GM12878 (cell line): ENCODE data around the gene CAV1. TPM values are rescaled to one million over a fixed set of nuclear protein-coding genes. Genes with fewer than 3 reads are reported as not detected.

Experiments used
- ATAC-seq: fragments of 200-7000 bp; cut with Tn5 transposase; 3 replicates; pipeline ENCODE4 v1.9.1; 2020; ENCODE audit warnings: mild to moderate bottlenecking, moderate library complexity
- BruUV-seq: library from RNA; stranded (reverse); fragments of 400-500 nt; replicated peaks from 2 replicates; lab custom pipeline; 2021; lab: Mats Ljungman, UMichigan
- CTCF ChIA-PET: fragments of 300-600 bp; sonication (Branson Sonifier 250); formaldehyde crosslinking; extraction: SDS; loops from one replicate; lab custom pipeline; 2021; ENCODE audit warnings: inconsistent platforms; lab: Yijun Ruan, JAX
- POLR2A ChIA-PET: fragments of 350-600 bp; formaldehyde crosslinking; extraction: SDS; loops from one replicate; lab custom pipeline; 2021; ENCODE audit warnings: inconsistent platforms; lab: Charles Lee
- RAD21 ChIA-PET: fragments of 300-600 bp; sonication (Branson Sonifier 250); formaldehyde crosslinking; loops from one replicate; lab custom pipeline; 2023; ENCODE audit warnings: antibody characterized with exemption; ENCODE audit not compliant: unreplicated experiment; lab: Charles Lee
- SMC1A ChIA-PET: fragments of 300-600 bp; sonication (Branson Sonifier 250); formaldehyde crosslinking; loops from one replicate; lab custom pipeline; 2023; ENCODE audit not compliant: unreplicated experiment, uncharacterized antibody; lab: Charles Lee
- DNase-seq: peaks from one replicate; pipeline ENCODE4 v3.0.0-alpha.2; 2011; ENCODE audit warnings: low read depth, low spot score
- FAIRE-seq: peaks from 3 replicates; lab custom pipeline; 2011; peaks lifted over from hg19 to GRCh38; lab: Jason Lieb, UNC
- H2AFZ ChIP-seq: 2 replicates; pipeline ENCODE4 v1.6.0; 2011; ENCODE audit warnings: low read depth, low read length, control low read depth; ENCODE audit not compliant: control insufficient read depth
- H3K27ac ChIP-seq: 2 replicates; pipeline ENCODE4 v1.5.1; 2011; ENCODE audit warnings: control low read depth; ENCODE audit not compliant: control insufficient read depth, insufficient read depth
- H3K27me3 ChIP-seq, 2 experiments: replicated peaks in 1 of 2; 2 replicates each; pipeline versions ENCODE4 v1.6.0 to v1.6.1; 2011; ENCODE audit warnings: low read length in 1 of 2; ENCODE audit not compliant: control insufficient read depth in 2 of 2, insufficient read depth in 2 of 2
- H3K36me3 ChIP-seq, 2 experiments: 2 replicates each; pipeline ENCODE4 v1.5.1; 2011; ENCODE audit warnings: low read length in 1 of 2; ENCODE audit not compliant: control insufficient read depth in 2 of 2, insufficient read depth in 2 of 2
- H3K4me1 ChIP-seq: 2 replicates; pipeline ENCODE4 v1.6.1; 2011; ENCODE audit warnings: mild to moderate bottlenecking, low read length, moderate library complexity, mixed read lengths; ENCODE audit not compliant: control insufficient read depth, insufficient read depth
- H3K4me2 ChIP-seq: 2 replicates; pipeline ENCODE4 v1.6.0; 2011; ENCODE audit warnings: control low read depth; ENCODE audit not compliant: control insufficient read depth, insufficient read depth
- H3K4me3 ChIP-seq: fragments of 200-600 bp; sonication (generic); 2 replicates; pipeline ENCODE4 v1.5.1; 2016
- H3K79me2 ChIP-seq: 2 replicates; pipeline ENCODE4 v1.6.0; 2011; ENCODE audit warnings: low read length; ENCODE audit not compliant: control insufficient read depth, insufficient read depth
- H3K9ac ChIP-seq: 2 replicates; pipeline ENCODE4 v1.8.0; 2011; ENCODE audit warnings: low read length, control low read depth, mixed read lengths; ENCODE audit not compliant: control insufficient read depth, insufficient read depth
- H3K9me3 ChIP-seq: replicated peaks from 3 replicates; pipeline ENCODE4 v1.5.1; 2011; ENCODE audit warnings: mild to moderate bottlenecking, low read length; ENCODE audit not compliant: control insufficient read depth, insufficient read depth
- H4K20me1 ChIP-seq: 2 replicates; pipeline ENCODE4 v1.6.0; 2011; ENCODE audit not compliant: control insufficient read depth, insufficient read depth
- BCL11A ChIP-seq: IDR thresholded peaks from 2 replicates; pipeline ENCODE4 v1.6.1; 2011; ENCODE audit warnings: low read depth, low read length
- BHLHE40 ChIP-seq, 2 experiments: fragments of 450-650 bp in 1 of 2; IDR thresholded peaks; 2 replicates each; pipeline ENCODE4 v1.6.1; 2011 to 2017; ENCODE audit warnings: low read depth in 2 of 2, borderline replicate concordance in 1 of 2, improper control_type of control experiment in 1 of 2, low read length in 1 of 2, mild to moderate bottlenecking in 1 of 2
- CEBPB ChIP-seq, 2 experiments: fragments of 150-350 bp in 1 of 2; IDR thresholded peaks; 2 replicates each; pipeline ENCODE4 v1.6.1; 2012 to 2014; ENCODE audit warnings: low read depth in 2 of 2, low read length in 2 of 2, borderline replicate concordance in 1 of 2, inconsistent platforms in 1 of 2
- HDAC2 ChIP-seq: fragments of 200-600 bp; sonication (generic); IDR thresholded peaks from 2 replicates; pipeline ENCODE4 v1.6.1; 2017
- MEF2A ChIP-seq: IDR thresholded peaks from 2 replicates; pipeline ENCODE4 v1.6.1; 2011; ENCODE audit warnings: low read depth, mild to moderate bottlenecking, low read length, moderate library complexity; ENCODE audit not compliant: insufficient read depth
- NBN ChIP-seq: fragments of 450-650 bp; IDR thresholded peaks from 2 replicates; pipeline ENCODE4 v1.6.1; 2016
- NFIC ChIP-seq: IDR thresholded peaks from 2 replicates; pipeline ENCODE4 v1.6.1; 2012; ENCODE audit warnings: low read depth, mild to moderate bottlenecking, inconsistent platforms, low read length, moderate library complexity
- SREBF2 ChIP-seq: IDR thresholded peaks from 2 replicates; pipeline ENCODE4 v1.6.1; 2012; ENCODE audit warnings: mild to moderate bottlenecking, low read length
- ZNF384 ChIP-seq: IDR thresholded peaks from 2 replicates; pipeline ENCODE4 v1.6.1; 2012; ENCODE audit warnings: low read depth, mild to moderate bottlenecking, low read length, improper control_type of control experiment, borderline replicate concordance
- WGBS: methylation state at CpG from one replicate; pipeline ENCODE4 v1.1.6; 2016; ENCODE audit warnings: low lambda C conversion rate; ENCODE audit not compliant: insufficient replicate concordance, insufficient coverage; ENCODE audit errors: missing lambda C conversion rate; 5-methylcytosine and 5-hydroxymethylcytosine counted together
- in situ Hi-C: fragments of 300-500 bp; cut with MboI; formaldehyde crosslinking; loops from 9 replicates; pipeline ENCODE4 v1.14.3; 2018; ENCODE audit warnings: mixed read lengths
- intact Hi-C: fragments of 100-400 bp; cut with micrococcal nuclease; formaldehyde crosslinking; loops from one replicate; pipeline ENCODE4 v1.14.2; 2022; ENCODE audit not compliant: unreplicated experiment
- polyA plus RNA-seq, 11 experiments: library from polyadenylated mRNA; depleted of rRNA in 4 of 11; unstranded in 6 of 11; stranded (reverse) in 5 of 11; fragments of >200 nt; fragmentation: Nextera tagmentation in 4 of 11; fragmentation: Illumina TruSeq in 1 of 11; extraction: Ambion mirVana in 4 of 11; extraction: Trizol in 1 of 11; gene quantifications; 1 replicate in 1 of 11; 2 replicates in 10 of 11; pipeline versions ENCODE4 v1.2.1 to v1.2.3, GENCODE V29; 2011 to 2016; ENCODE audit warnings: inconsistent platforms in 2 of 11, missing spikeins in 2 of 11, low read depth in 1 of 11
- total RNA-seq, 4 experiments: library from RNA; depleted of rRNA in 3 of 4; stranded (reverse); fragments of >200 nt in 3 of 4; fragmentation: Illumina TruSeq in 1 of 4; extraction: Trizol in 1 of 4; gene quantifications; 2 replicates each; pipeline versions ENCODE4 v1.2.1 to v1.2.3, GENCODE V29; 2013 to 2021
- TF ChIP-seq, protein P1 (sequence below): fragments of 450-650 bp; IDR thresholded peaks from 2 replicates; pipeline ENCODE4 v1.6.1; 2016; ENCODE audit warnings: mild to moderate bottlenecking

CAV1 gene
- total and polyA plus RNA-seq, 10 of the 15 experiments (the other 5 are each of a cell fraction or from before 2014, with no cell fraction given), result 0.45 to 26.5 (median 2.0) TPM

- H3K9me3 ChIP-seq, result no peaks in the 10 kb centered on the region
- peaks cover 4% of the 10 kb centered on the region for H3K4me1 ChIP-seq
- ChIA-PET POLR2A (no interaction called here), SMC1A (no interaction called here), CTCF (no interaction called here), RAD21 (no interaction called here)
- intact Hi-C loops (no loop called here), in situ Hi-C loops (no loop called here)
- no peak overlapping the region for H3K27ac ChIP-seq
- no peak overlapping the region for H3K4me3 ChIP-seq
- ATAC-seq (no peak), FAIRE-seq (no peak), DNase-seq (no peak)
- no TSS peak for BruUV-seq
- H3K9ac ChIP-seq, result no peak overlapping the region
- no peaks in the 10 kb centered on the region for H3K36me3 ChIP-seq
- no peaks in the 10 kb centered on the region for H3K27me3 ChIP-seq
- no peak overlapping the region for H2AFZ ChIP-seq
- H3K79me2 ChIP-seq, result no peaks in the 10 kb centered on the region
- H4K20me1 ChIP-seq, result no peaks in the 10 kb centered on the region
- WGBS, result 0% methylated on average over 1 of the region's 1 CpG
- TF ChIP-seq SREBF2, result no peak
- no peak for TF ChIP-seq HDAC2
- no peak for TF ChIP-seq CEBPB (IDR thresholded peaks at IDR 0.05; ENCODE audit: borderline replicate concordance in 1 of 2, low read depth in 2 of 2, low read length in 2 of 2)
- TF ChIP-seq MEF2A, result no peak
- no peak for TF ChIP-seq NBN
- TF ChIP-seq, protein P1, sequence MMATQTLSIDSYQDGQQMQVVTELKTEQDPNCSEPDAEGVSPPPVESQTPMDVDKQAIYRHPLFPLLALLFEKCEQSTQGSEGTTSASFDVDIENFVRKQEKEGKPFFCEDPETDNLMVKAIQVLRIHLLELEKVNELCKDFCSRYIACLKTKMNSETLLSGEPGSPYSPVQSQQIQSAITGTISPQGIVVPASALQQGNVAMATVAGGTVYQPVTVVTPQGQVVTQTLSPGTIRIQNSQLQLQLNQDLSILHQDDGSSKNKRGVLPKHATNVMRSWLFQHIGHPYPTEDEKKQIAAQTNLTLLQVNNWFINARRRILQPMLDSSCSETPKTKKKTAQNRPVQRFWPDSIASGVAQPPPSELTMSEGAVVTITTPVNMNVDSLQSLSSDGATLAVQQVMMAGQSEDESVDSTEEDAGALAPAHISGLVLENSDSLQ, result no peak
- TF ChIP-seq BHLHE40 (IDR thresholded peaks at IDR 0.05; ENCODE audit: borderline replicate concordance in 1 of 2, low read depth in 2 of 2, low read length in 1 of 2), result no peak
- no peak for TF ChIP-seq BCL11A
- TF ChIP-seq NFIC, result no peak
- TF ChIP-seq ZNF384, result no peak
- H3K4me2 ChIP-seq, result no peak overlapping the region
Measured at GRCh38 chr7:116517626-116518025, 7.2 kb upstream of the CAV1 start.
